Left kidney (tissue), 2 donors: Measurements from ENCODE around the gene WNK2. TPM values are rescaled to one million over a fixed set of nuclear protein-coding genes. Genes with fewer than 3 reads are reported as not detected.
"Not testable (repeated sequence)": the region's sequence is repeated elsewhere in the genome, so short reads cannot be mapped to it uniquely, and the experiment has no call there.

Source experiments
- DNase-seq: peaks from one replicate; pipeline ENCODE4 v3.0.0-alpha.2; 2013
- polyA plus RNA-seq: library from polyadenylated mRNA; unstranded; fragments of 120-200 nt; gene quantifications from one replicate; pipeline ENCODE4 v1.2.1, GENCODE V29; 2013; ENCODE audit not compliant: insufficient read length

Gene WNK2
- polyA plus RNA-seq, 1 donor, result 28.5 TPM

- no peak for DNase-seq
Measured at GRCh38 chr9:93307468-93308157, 123.7 kb downstream of the WNK2 start.

GRCh38 chr9:93308158-93308602 lies 124.2 kb downstream of the WNK2 start:
- no peak for DNase-seq

- no peak for DNase-seq
Measured at GRCh38 chr9:93308676-93309075, 124.7 kb downstream of the WNK2 start.

GRCh38 chr9:93309889-93310425 lies 126.0 kb downstream of the WNK2 start:
- DNase-seq, result no peak

GRCh38 chr9:93315118-93315517 lies 131.2 kb downstream of the WNK2 start:
- DNase-seq, result no peak

- DNase-seq, result no peak
Measured at GRCh38 chr9:93315960-93316359, 132.0 kb downstream of the WNK2 start.

GRCh38 chr9:93316726-93317494 lies 133.0 kb downstream of the WNK2 start:
- DNase-seq, result no peak

GRCh38 chr9:93317495-93318094 lies 133.7 kb downstream of the WNK2 start:
- DNase-seq, result no peak

GRCh38 chr9:93318480-93318879 lies 134.5 kb downstream of the WNK2 start:
- DNase-seq, result no peak

- DNase-seq, result no peak
Measured at GRCh38 chr9:93319301-93319991, 135.5 kb downstream of the WNK2 start.

GRCh38 chr9:93319992-93320500 lies 136.1 kb downstream of the WNK2 start:
- no peak for DNase-seq

- no peak for DNase-seq
Measured at GRCh38 chr9:93320591-93321219, 136.8 kb downstream of the WNK2 start.

GRCh38 chr9:93321220-93321610 lies 137.3 kb downstream of the WNK2 start:
- DNase-seq, result no peak

- DNase-seq, result not testable (repeated sequence)
Measured at GRCh38 chr9:93323446-93323954, 139.6 kb downstream of the WNK2 start.

- no peak for DNase-seq
Measured at GRCh38 chr9:93324191-93324834, 140.4 kb downstream of the WNK2 start.

- no peak for DNase-seq
Measured at GRCh38 chr9:93325307-93326035, 141.5 kb downstream of the WNK2 start.

GRCh38 chr9:93326056-93326455 lies 142.1 kb downstream of the WNK2 start:
- DNase-seq, result no peak

- DNase-seq, result no peak
Measured at GRCh38 chr9:93326654-93327053, 142.7 kb downstream of the WNK2 start.

- no peak for DNase-seq
Measured at GRCh38 chr9:93329629-93330280, 145.8 kb downstream of the WNK2 start.

GRCh38 chr9:93332317-93332716 lies 148.4 kb downstream of the WNK2 start:
- no peak for DNase-seq
